A673 (cell line): ENCODE results near the gene ABCA7. TPM values are rescaled to one million over a fixed set of nuclear protein-coding genes. Genes with fewer than 3 reads are reported as not detected.

Experiments
- BruUV-seq: library from RNA; stranded (reverse); fragments of 400-500 nt; replicated peaks from 2 replicates; lab custom pipeline; 2021; lab: Mats Ljungman, UMichigan
- CTCF ChIA-PET: fragments of 300-600 bp; sonication (Branson Sonifier 250); formaldehyde crosslinking; loops from one replicate; lab custom pipeline; 2022; ENCODE audit warnings: antibody characterized with exemption; lab: Charles Lee
- POLR2A ChIA-PET: fragments of 300-600 bp; sonication (Branson Sonifier 250); formaldehyde crosslinking; loops from one replicate; lab custom pipeline; 2022; ENCODE audit warnings: antibody characterized with exemption; ENCODE audit not compliant: low non-redundant PET; lab: Charles Lee
- DNase-seq: peaks from one replicate; pipeline ENCODE4 v3.0.0-alpha.2; 2015; ENCODE audit warnings: low spot score
- H3K27ac ChIP-seq: fragments of 200-600 bp; sonication (generic); 2 replicates; pipeline ENCODE4 v1.5.1; 2016; ENCODE audit warnings: mixed run types, low read depth, mild to moderate bottlenecking, mixed read lengths, antibody characterized with exemption, low read length; ENCODE audit not compliant: poor library complexity, severe bottlenecking
- H3K27me3 ChIP-seq: fragments of 200-600 bp; sonication (generic); replicated peaks from 2 replicates; pipeline ENCODE4 v1.6.1; 2017; ENCODE audit warnings: mixed run types, low read depth, mild to moderate bottlenecking, mixed read lengths, antibody characterized with exemption, low read length; ENCODE audit not compliant: insufficient read depth, poor library complexity
- H3K36me3 ChIP-seq: fragments of 200-600 bp; sonication (generic); 2 replicates; pipeline ENCODE4 v1.6.1; 2016; ENCODE audit warnings: mixed run types, mild to moderate bottlenecking, mixed read lengths, antibody characterized with exemption, low read length; ENCODE audit not compliant: insufficient read depth, poor library complexity, severe bottlenecking
- H3K4me1 ChIP-seq: fragments of 200-600 bp; sonication (generic); 2 replicates; pipeline ENCODE4 v1.6.1; 2017; ENCODE audit warnings: mixed run types, mild to moderate bottlenecking, mixed read lengths, antibody characterized with exemption, low read length; ENCODE audit not compliant: insufficient read depth, poor library complexity, severe bottlenecking
- H3K4me3 ChIP-seq: fragments of 200-600 bp; sonication (generic); 2 replicates; pipeline ENCODE4 v1.5.1; 2016; ENCODE audit warnings: low read depth, mixed run types, mild to moderate bottlenecking, mixed read lengths, low read length; ENCODE audit not compliant: poor library complexity, severe bottlenecking
- H3K9me3 ChIP-seq: fragments of 200-600 bp; sonication (generic); 2 replicates; pipeline ENCODE4 v1.6.1; 2016; ENCODE audit warnings: mixed run types, low read depth, mild to moderate bottlenecking, mixed read lengths, antibody characterized with exemption, low read length; ENCODE audit not compliant: poor library complexity, severe bottlenecking
- CTCF ChIP-seq: fragments of 300-800, 200-600 bp; sonication (generic); conservative IDR thresholded peaks from 2 replicates; pipeline ENCODE4 v1.5.1; 2017; ENCODE audit warnings: low read depth, mild to moderate bottlenecking, antibody characterized with exemption, low read length, moderate library complexity, mixed read lengths
- EZH2 ChIP-seq: fragments of 200-600 bp; sonication (generic); IDR thresholded peaks from 2 replicates; pipeline ENCODE4 v1.6.1; 2017; ENCODE audit warnings: borderline replicate concordance, low read depth, mild to moderate bottlenecking, mixed read lengths, antibody characterized with exemption, low read length; ENCODE audit not compliant: poor library complexity, severe bottlenecking
- intact Hi-C: fragments of 100-400 bp; cut with micrococcal nuclease; formaldehyde crosslinking; loops from one replicate; pipeline ENCODE4 v1.10.0; 2022; ENCODE audit not compliant: unreplicated experiment
- total RNA-seq: library from RNA; stranded (reverse); gene quantifications from 2 replicates; pipeline ENCODE4 v1.2.3, GENCODE V29; 2021

Gene ABCA7
- total RNA-seq, 1 experiment from 2014 or later, result 12.0 TPM

- TF ChIP-seq EZH2 (no peak), CTCF (no peak)
- no peak for DNase-seq
- no peaks in the 10 kb centered on the region for H3K36me3 ChIP-seq
- H3K4me1 ChIP-seq, result peaks cover 11% of the 10 kb centered on the region
- BruUV-seq, result no TSS peak
- intact Hi-C loops, result no loop called here
- ChIA-PET CTCF (no interaction called here), POLR2A (no interaction called here)
- no peaks in the 10 kb centered on the region for H3K9me3 ChIP-seq
- no peaks in the 10 kb centered on the region for H3K27me3 ChIP-seq
- no peak overlapping the region for H3K4me3 ChIP-seq
- no peak overlapping the region for H3K27ac ChIP-seq
Measured at GRCh38 chr19:1079566-1080111, 39.7 kb downstream of the ABCA7 start.

- Histone ChIP-seq H3K4me3 (no peak overlapping the region), H3K36me3 (no peaks in the 10 kb centered on the region), H3K27ac (no peak overlapping the region), H3K9me3 (no peaks in the 10 kb centered on the region), H3K4me1 (peaks cover 11% of the 10 kb centered on the region), H3K27me3 (no peaks in the 10 kb centered on the region)
- BruUV-seq, result no TSS peak
- ChIA-PET POLR2A (no interaction called here), CTCF (no interaction called here)
- intact Hi-C loops, result no loop called here
- TF ChIP-seq CTCF (no peak), EZH2 (no peak)
- no peak for DNase-seq
Measured at GRCh38 chr19:1080360-1081161, 40.7 kb downstream of the ABCA7 start.

- peaks cover 11% of the 10 kb centered on the region for H3K4me1 ChIP-seq
- BruUV-seq, result no TSS peak
- TF ChIP-seq CTCF (no peak), EZH2 (no peak)
- no peak overlapping the region for H3K4me3 ChIP-seq
- H3K9me3 ChIP-seq, result no peaks in the 10 kb centered on the region
- intact Hi-C loops, result no loop called here
- ChIA-PET CTCF (no interaction called here), POLR2A (no interaction called here)
- no peaks in the 10 kb centered on the region for H3K27me3 ChIP-seq
- H3K27ac ChIP-seq, result no peak overlapping the region
- H3K36me3 ChIP-seq, result no peaks in the 10 kb centered on the region
- no peak for DNase-seq
Measured at GRCh38 chr19:1081301-1082164, 41.6 kb downstream of the ABCA7 start.
